ENCODE results near the gene CYP8B1. TPM values are rescaled to one million over a fixed set of nuclear protein-coding genes. Genes with fewer than 3 reads are reported as not detected.

CYP8B1 gene
- total and polyA plus RNA-seq, 9 of the 15 experiments (the other 6 are each of a cell fraction or from before 2014, with no cell fraction given) = 0.04 TPM; not detected in 8

DNA sequence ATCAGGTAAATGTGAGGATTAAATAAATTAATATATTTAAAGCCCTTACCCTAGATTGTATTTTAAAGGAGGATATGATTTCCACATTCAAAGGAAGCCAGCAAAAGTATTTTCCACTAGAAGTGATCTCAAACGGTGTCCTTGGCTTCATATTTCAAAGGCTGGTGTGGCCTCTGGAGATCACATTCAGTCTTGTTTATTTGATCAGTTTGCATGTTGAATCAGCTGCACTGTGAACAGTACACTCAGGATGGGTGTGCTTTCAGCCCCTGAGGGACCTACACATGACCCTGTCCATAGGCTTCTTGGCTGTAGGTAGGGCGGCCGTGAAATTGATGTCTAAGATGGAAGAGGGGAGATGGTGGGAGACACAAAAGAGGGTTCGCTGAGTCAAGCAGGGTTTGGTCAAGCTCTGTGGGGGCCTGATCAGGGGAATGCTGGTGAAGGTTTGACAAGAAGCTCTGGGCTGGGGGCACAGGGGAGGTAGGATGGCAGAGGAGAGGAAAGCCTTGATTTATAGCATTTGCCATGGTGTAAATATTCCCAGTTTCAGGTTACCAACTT lies 21.9 kb downstream of the CYP8B1 start:
- ChIA-PET POLR2A (interaction anchor here (0.6 to 0.8 kb wide), 2 partner anchors 14 to 232 kb away, joined by 3 to 4 read pairs; no protein-coding TSS in a partner anchor), CTCF (ENCODE audit: low intra/inter-chr PET ratio) (no interaction called here)
- Histone ChIP-seq H2AFZ (ENCODE audit: low read depth, low read length) (no peak overlapping the region), H3K9ac (ENCODE audit: insufficient read depth in 1 of 2, low read depth in 2 of 2, low read length in 2 of 2) (no peak overlapping the region), H3K27ac (ENCODE audit: extremely low read depth, low read depth, low read length) (no peak overlapping the region), H3K27me3 (ENCODE audit: control insufficient read depth in 2 of 2, insufficient read depth in 2 of 2, low read length in 2 of 2) (peaks cover 4 to 44% of the 10 kb centered on the region in 2 experiments; a peak in 2 of 5 replicates), H3K4me3 (no peak overlapping the region), H3K4me2 (ENCODE audit: insufficient read depth, low read length) (no peak overlapping the region), H3K36me3 (ENCODE audit: control insufficient read depth, insufficient read depth, low read length) (no peaks in the 10 kb centered on the region), H4K20me1 (replicated peaks; ENCODE audit: control insufficient read depth, insufficient read depth, low read length) (no peaks in the 10 kb centered on the region), H3K9me1 (ENCODE audit: control insufficient read depth, insufficient read depth, low read length) (no peaks in the 10 kb centered on the region), H3K9me3 (replicated peaks; ENCODE audit: control insufficient read depth, insufficient read depth, low read depth, low read length) (no peaks in the 10 kb centered on the region), H3K79me2 (ENCODE audit: control insufficient read depth, insufficient read depth, low read length) (no peaks in the 10 kb centered on the region), H3K4me1 (replicated peaks in 1 of 2; ENCODE audit: control insufficient read depth in 2 of 2, insufficient read depth in 2 of 2, low read length in 2 of 2) (peaks cover 7 to 27% of the 10 kb centered on the region in 2 experiments; a peak in 3 of 5 replicates)
- no peak for ATAC-seq
- no peak for DNase-seq (ENCODE audit: extremely low read depth in 1 of 4, low spot score in 3 of 4)
- WGBS (ENCODE audit: insufficient coverage, low coverage, missing lambda C conversion rate) = 3% methylated on average over 4 of the region's 4 CpGs
- no peak for TF ChIP-seq ERF (CRISPR knock-in tag; IDR thresholded peaks at IDR 0.05)
- TF ChIP-seq RBM14 (IDR thresholded peaks at IDR 0.05; ENCODE audit: borderline replicate concordance, insufficient read depth, low read depth, low read length) = no peak
- no peak for TF ChIP-seq MTA3 (IDR thresholded peaks at IDR 0.05; ENCODE audit: borderline replicate concordance)
- TF ChIP-seq ATF4 (CRISPR knock-in tag; IDR thresholded peaks at IDR 0.05) = no peak
- TF ChIP-seq CHD1 (IDR thresholded peaks at IDR 0.05; ENCODE audit: low read length) = no peak
- no peak for TF ChIP-seq ZFP91 (CRISPR knock-in tag; IDR thresholded peaks at IDR 0.05)
- no peak for TF ChIP-seq BRF2 (IDR thresholded peaks at IDR 0.05; ENCODE audit: borderline replicate concordance, insufficient read depth, insufficient read length)
- FAIRE-seq = no peak
- in situ Hi-C loops (cut with MboI) (no loop called here), intact Hi-C loops (cut with micrococcal nuclease) (no loop called here)
- BruUV-seq (replicated peaks) = no TSS peak

Data from K562 (cell line).